HFFc6 (cell line): ENCODE data around the gene SPDYC. TPM values are rescaled to one million over a fixed set of nuclear protein-coding genes. Genes with fewer than 3 reads are reported as not detected.

Source experiments
- DNase-seq: peaks from one replicate; pipeline ENCODE4 v3.0.0-alpha.2; 2018
- H3K27ac Mint-ChIP-seq: 2 replicates; pipeline ENCODE4 v1.8.0; 2020; ENCODE audit warnings: mild to moderate bottlenecking, mixed read lengths
- H3K27me3 Mint-ChIP-seq: 2 replicates; pipeline ENCODE4 v1.8.0; 2021; ENCODE audit warnings: mild to moderate bottlenecking, moderate library complexity, mixed read lengths; ENCODE audit not compliant: insufficient read depth
- H3K36me3 Mint-ChIP-seq: 2 replicates; pipeline ENCODE4 v1.8.0; 2021; ENCODE audit warnings: low read depth, mixed read lengths
- H3K4me1 Mint-ChIP-seq: 2 replicates; pipeline ENCODE4 v1.8.0; 2020; ENCODE audit warnings: low read depth, mixed read lengths
- H3K4me3 Mint-ChIP-seq: 2 replicates; pipeline ENCODE4 v1.8.0; 2020; ENCODE audit warnings: mild to moderate bottlenecking, moderate library complexity, mixed read lengths
- H3K9me3 Mint-ChIP-seq: 2 replicates; pipeline ENCODE4 v1.8.0; 2020; ENCODE audit warnings: mild to moderate bottlenecking, mixed read lengths
- CTCF ChIP-seq: fragments of 200-600 bp; sonication (generic); IDR thresholded peaks from 2 replicates; pipeline ENCODE4 v1.5.0; 2021; ENCODE audit warnings: antibody characterized with exemption, mild to moderate bottlenecking
- total RNA-seq, 6 experiments: library from RNA; stranded (reverse); fragmentation: NEBNext Ultra II Directional; extraction: Animal tissue kit (Norgen Biotek cat#: 25700); gene quantifications; 2 replicates in 1 of 6; 3 replicates in 5 of 6; pipeline ENCODE4 v1.2.3, GENCODE V29; 2021

SPDYC gene
- total RNA-seq, 6 experiments from 2014 or later, result not detected

- H3K9me3 Mint-ChIP-seq, result no peaks in the 10 kb centered on the region
- TF ChIP-seq CTCF, result no peak
- H3K36me3 Mint-ChIP-seq, result no peaks in the 10 kb centered on the region
- H3K4me1 Mint-ChIP-seq, result peaks cover 36% of the 10 kb centered on the region
- peak; percentile 95 for DNase-seq
- H3K27ac Mint-ChIP-seq, result peak overlapping the region; percentile 85
- H3K27me3 Mint-ChIP-seq, result peaks cover 15% of the 10 kb centered on the region
- peak overlapping the region; percentile 78 for H3K4me3 Mint-ChIP-seq
These were observed 19.3 kb upstream of the SPDYC start for GRCh38 chr11:65150509-65151299.

- H3K9me3 Mint-ChIP-seq, result no peaks in the 10 kb centered on the region
- H3K27ac Mint-ChIP-seq, result no peak overlapping the region
- no peak overlapping the region for H3K4me3 Mint-ChIP-seq
- DNase-seq, result no peak
- H3K4me1 Mint-ChIP-seq, result peaks cover 36% of the 10 kb centered on the region
- peaks cover 8% of the 10 kb centered on the region for H3K27me3 Mint-ChIP-seq
- no peaks in the 10 kb centered on the region for H3K36me3 Mint-ChIP-seq
- no peak for TF ChIP-seq CTCF
These were observed 18.6 kb upstream of the SPDYC start for GRCh38 chr11:65151331-65151899.

- H3K4me1 Mint-ChIP-seq, result peaks cover 36% of the 10 kb centered on the region
- H3K27me3 Mint-ChIP-seq, result peaks cover 5% of the 10 kb centered on the region
- H3K27ac Mint-ChIP-seq, result no peak overlapping the region
- no peaks in the 10 kb centered on the region for H3K9me3 Mint-ChIP-seq
- no peak for TF ChIP-seq CTCF
- DNase-seq, result no peak
- peak overlapping the region; percentile 5; the same call in 1 of the 2 replicates for H3K4me3 Mint-ChIP-seq
- H3K36me3 Mint-ChIP-seq, result no peaks in the 10 kb centered on the region
These were observed 17.9 kb upstream of the SPDYC start for GRCh38 chr11:65152122-65152521.

DNA sequence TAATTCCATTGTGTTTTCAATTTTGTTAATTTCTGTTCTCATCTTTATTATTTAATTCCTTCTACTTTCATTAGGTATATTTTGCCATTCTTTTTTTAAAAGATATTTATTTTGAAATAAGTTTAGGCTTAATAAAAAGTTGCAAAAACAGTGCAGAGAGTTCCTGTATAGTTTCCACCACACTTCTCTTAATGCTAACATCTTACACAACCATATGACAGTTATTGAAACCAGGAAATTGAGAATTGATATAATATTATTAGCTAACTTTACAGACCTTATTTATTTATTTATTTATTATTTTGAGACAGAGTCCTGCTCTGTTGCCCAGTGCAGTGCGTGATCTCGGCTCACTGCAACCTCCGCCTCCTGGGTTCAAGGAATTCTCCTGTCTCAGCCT, 13.8 kb upstream of the SPDYC start:
- H3K27ac Mint-ChIP-seq, result no peak overlapping the region

DNA sequence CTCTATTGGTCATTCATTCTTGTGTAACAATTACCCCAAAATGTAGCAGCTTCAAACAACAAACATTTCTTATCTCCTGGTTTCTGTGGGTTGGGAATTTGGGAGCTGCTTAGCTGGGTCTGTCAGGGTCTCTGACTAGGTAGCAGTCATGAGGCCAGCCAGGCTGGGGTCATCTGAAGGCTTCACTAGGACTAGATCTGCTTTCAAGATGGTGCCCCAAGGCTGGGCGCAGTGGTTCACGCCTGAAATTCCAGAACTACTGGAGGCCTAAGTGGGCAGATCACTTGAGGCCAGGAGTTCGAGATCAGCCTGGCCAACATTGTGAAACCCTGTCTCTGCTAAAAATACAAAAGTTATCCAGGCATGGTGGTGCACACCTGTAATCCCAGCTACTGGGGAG, 13.1 kb upstream of the SPDYC start:
- H3K27me3 Mint-ChIP-seq, result peaks cover 6% of the 10 kb centered on the region

More for the DNA sequence above, 13.8 kb upstream of the SPDYC start:
- TF ChIP-seq CTCF, result no peak
- Mint-ChIP-seq H3K4me1 (peaks cover 18% of the 10 kb centered on the region), H3K27me3 (peaks cover 9% of the 10 kb centered on the region), H3K9me3 (no peaks in the 10 kb centered on the region), H3K36me3 (no peaks in the 10 kb centered on the region), H3K4me3 (no peak overlapping the region)
- no peak for DNase-seq

More for the DNA sequence above, 13.1 kb upstream of the SPDYC start:
- TF ChIP-seq CTCF, result no peak
- DNase-seq, result no peak
- Mint-ChIP-seq H3K4me1 (peaks cover 14% of the 10 kb centered on the region), H3K27ac (no peak overlapping the region), H3K36me3 (no peaks in the 10 kb centered on the region), H3K4me3 (no peak overlapping the region), H3K9me3 (no peaks in the 10 kb centered on the region)
